Measurements from ENCODE around the gene SACM1L.
A peak's percentile ranks its signal among the peaks of the same experiment; 100 is the strongest.
"Not testable (repeated sequence)": the region's sequence is repeated elsewhere in the genome, so short reads cannot be mapped to it uniquely, and the experiment has no call there.

Gene SACM1L

DNA sequence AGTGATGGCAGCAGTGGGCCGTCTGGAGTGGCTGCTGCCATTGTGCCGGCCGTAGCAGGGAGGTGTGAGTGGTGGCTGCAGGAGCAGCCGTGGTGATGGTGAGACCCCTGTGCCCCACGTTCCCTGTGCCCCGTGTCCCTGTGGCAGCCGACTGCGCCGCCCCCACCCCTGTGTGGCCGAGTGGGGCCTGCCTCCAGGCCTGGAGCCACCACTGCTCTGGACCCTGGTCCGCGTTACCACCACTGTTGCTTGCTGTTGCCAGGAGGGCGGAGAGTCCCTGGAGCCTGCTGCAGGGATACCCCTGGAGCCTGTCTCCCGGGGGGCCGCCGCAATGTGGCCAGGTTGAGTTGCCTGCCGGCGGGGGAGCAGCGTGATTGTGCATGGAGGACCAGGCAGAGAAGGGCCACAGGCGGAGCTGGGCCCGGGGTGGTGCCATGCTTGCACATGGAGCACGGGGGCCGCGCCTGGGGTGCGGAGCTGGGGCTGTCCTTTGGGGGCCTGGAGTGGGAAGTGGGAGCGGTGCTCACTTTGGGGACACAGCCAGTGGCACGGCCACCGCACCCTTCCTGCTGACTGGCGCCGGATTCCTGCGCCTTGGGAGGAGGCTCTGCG, 57.1 kb downstream of the SACM1L start:
- no peak for DNase-seq

DNA sequence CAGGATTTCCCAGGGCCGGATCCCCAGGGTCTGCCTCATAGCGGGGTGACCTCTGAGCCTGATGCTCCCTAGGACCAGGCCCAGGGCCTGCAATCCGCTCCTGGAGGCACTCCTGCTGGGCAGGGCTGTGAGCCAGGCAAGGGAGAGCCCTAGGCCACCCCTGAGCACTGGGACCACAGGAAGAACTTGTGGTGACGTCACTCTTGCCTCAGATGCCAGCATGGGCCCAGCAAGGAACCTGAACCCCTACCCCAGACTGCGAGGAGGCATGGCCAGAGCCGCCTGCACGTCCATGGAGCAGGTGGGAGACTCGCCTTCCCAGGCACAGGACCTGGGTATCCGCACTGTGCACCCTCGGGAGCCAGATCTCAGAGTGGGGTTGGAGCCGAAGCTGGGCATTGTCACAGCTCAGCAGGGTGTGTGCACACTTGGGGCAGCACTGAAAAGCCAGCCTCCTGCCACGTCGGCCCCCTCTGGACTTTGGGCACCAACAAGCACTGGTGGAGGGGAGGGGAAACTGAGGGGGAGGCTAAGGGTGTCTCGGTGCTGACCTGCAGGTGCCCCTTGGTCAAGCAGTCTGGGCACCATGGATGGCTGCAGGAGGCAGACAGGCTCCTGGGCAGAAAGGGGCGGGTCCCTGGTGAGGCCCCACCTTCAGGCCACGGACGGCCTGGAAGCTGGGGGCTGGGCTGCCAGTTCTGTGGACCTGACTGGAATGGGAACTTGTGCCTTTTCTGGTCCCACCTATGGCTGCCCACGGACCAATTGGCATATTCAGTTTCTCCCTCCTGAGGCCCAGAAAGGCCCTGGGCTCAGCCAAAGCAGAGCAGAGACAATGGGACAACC, 57.8 kb downstream of the SACM1L start:
- no peak for DNase-seq

DNA sequence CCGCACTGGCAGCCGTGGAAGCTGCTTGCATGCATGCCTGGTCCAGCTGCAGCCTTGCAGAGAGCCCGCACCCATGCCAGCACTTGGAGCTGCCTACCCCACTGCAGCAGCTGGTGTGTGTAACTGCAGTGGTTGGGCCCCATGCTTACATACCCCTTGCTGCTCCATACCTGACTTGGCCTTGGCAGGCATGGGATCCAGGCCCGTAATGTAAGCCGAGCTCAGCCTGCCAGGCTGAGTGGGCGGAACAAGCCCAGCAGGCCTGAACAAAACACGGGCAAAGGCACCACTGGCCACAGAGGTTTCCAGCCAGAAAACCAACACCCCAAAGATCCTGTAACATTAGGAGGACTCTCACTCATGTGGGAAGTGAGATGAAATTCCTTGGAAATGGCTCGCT, 58.9 kb downstream of the SACM1L start:
- no peak for DNase-seq

DNA sequence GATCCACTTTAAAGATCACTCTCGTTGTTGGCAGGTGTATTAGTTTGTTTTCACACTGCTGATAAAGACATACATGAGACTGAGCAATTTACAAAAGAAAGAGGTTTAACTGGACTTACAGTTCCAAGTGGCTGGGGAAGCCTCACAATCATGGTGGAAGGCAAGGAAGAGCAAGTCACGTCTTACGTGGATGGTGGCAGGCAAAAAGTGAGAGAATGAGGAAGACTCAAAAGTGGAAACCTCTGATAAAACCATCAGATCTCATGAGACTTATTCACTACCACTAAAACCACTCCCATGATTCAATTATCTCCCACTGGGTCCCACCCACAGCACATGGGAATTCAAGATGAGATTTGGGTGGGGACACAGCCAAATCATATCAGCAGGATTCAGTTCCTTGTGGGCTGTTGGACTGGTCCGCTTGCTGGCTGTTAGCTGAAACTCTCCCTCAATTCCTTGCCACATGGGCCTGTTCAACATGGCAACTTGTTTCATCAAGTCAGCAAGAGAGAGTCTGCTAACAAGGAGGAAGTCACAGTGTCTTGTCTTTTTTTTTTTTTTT, 59.9 kb downstream of the SACM1L start:
- not testable (repeated sequence) for DNase-seq

DNA sequence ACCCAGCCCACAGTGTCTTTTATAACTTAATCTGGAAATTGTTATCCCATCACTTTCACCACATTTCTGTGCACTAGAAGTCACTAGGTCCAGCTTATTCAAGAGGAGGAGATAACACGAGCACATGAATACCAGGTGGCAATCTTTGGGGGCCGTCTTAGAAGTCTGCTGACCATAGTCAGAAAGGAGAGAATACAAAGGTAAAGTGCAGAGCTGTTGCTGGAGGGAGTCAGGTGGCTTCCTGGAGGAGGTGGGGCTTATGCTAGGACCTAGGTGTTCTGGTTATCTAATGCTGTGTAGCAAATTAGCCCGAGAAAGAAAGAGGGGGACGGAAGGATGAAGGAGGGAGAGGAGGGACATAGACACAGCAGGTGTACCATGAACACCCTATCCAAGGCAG, 60.7 kb downstream of the SACM1L start:
- DNase-seq = no peak

DNA sequence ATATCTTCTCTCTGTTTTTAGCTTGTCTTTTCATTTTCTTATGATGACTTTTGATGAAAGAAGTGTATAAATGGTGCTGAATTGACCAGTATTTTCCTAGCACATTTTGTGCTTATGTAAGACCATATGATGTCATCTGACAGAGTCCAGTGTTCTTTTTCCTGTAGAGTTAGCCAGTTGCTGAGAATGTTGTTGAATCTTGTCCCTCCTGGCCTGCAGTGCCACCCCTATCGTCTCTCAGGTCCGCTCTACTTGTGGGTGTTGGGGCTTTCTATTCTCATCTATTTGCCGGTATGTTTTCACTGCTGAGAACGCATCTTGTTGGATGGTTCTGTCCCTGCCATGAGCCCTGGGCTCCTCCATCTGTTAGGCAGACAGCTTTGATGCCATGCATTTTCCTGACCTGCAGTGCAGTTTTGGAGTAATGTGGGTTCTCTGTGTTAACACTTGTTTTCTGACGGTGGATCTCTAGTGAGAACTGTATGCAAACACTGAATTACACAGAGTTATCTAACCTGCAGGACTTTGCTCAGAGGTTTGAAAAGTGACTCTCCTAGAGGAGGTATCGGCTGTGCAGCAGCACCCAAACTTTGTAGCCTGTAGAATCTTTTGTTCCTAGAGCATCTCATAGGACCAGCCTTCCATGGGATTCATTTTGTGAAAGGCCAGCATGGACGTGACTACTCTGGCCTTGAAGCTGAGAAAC, 62.5 kb downstream of the SACM1L start:
- DNase-seq = peak in 1 of 2 experiments; percentile 23

DNA sequence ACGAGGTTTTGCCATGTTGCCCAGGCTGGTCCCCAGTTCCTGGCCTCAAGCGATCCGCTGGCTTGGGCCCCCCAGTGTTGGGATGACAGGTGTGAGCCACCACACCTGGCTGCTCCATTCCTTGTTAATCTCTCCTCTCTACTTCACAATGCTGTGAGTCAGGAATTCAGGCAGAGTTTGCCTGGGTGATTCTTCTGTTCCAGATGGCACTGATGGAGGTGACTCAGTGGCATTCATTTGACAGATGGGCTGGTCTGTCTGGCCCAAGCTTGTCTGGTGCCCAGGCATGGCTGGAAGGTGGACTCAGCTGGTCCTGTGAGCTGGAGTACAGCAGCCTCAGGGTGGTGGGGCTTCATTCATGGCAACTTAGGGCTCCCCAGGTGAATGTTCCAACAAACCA, 63.9 kb downstream of the SACM1L start:
- no peak for DNase-seq

DNA sequence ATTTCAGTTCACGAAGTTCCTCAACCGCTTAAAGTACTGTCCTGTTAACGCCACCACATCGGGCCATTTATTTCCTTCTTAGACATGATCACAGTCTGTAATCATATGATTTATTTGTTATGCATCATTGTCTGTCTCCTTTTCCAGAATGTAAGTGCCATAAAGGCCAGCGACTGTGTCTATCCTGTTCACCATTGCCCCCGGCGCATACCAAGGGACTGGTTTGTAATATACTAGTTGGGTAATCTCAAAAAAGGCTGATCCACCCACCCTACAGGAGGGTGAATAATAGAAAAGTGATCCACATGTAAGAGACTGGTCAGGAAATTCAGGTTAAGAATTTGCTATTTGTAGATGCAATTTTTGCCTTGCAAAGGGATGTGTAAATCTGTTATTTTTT, 65.3 kb downstream of the SACM1L start:
- no peak for DNase-seq

DNA sequence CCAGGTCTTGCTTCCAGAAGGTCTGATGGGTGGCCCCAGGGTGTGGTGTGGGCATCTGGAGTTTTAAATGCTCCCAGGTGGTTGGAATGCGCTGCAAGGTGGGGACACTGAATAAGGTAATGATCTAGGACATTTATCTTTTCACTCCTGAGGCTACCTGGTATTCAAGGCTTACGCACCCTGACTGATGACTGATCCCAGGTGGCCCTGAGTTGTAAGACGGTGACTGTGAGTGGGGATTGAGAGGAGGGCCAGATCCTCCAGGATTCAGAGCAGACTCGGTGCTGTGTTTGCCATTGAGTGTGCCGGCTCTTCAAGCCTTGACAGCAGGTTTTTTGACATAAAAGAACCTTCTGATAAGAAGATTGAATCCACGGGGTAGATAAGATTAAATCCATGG, 66.9 kb downstream of the SACM1L start:
- no peak for DNase-seq

DNA sequence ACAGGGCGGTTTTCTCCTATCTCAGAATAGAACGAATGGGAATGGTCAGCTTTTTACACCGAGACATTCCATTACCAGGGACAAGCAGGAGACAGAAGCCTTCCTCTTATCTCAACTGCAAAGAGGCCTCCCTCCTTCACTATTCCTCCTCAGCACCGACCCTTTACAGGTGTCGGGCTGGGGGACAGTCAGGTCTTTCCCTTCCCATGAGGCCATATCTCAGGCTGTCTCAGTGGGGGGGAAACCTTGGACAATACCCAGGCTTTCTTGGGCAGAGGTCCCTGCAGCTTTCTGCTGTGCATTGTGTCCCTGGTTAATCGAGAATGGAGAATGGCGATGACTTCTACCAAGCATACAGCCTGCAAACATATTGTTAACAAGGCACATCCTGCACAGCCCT, 67.9 kb downstream of the SACM1L start:
- not testable (repeated sequence) for DNase-seq

DNA sequence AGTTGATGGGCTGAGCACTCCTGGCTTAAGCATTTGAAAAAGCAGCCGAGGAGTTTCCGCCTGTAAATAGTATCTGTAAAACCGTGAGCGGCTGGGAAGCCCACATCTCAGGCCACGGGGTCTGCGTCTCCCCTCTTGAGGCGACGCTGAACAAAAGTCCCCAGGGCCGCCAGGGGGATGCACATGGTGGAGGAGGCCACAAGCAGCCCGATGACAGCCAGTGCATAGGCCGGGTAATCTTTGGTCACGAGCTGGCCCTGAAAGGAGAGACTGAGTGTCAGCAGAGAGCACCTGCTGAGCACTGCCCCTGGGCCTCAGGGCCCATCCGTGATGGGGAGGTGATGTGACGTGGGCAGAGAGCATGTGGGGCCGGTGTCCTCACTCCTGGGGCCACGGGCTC, 69.7 kb downstream of the SACM1L start:
- DNase-seq = no peak

DNA sequence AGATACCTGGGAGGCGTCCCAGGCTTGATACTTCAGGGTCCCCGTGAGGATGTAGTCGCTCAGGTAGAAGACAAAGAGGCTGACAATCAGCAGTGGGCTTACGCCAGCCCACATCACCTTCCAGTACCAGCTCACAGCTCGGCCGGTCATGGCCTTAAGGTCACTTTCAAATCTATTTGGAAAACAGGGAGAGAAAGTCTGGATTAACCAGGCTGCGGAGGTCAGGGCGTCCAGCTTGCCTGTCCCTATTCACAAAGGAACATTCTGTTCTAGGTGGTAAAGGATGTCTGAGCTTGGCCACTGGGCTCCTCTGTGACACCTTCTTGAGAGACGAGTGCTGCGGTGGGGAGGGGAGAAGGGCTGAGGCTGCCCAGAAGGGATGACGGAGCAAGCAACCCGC, 70.7 kb downstream of the SACM1L start:
- no peak for DNase-seq

DNA sequence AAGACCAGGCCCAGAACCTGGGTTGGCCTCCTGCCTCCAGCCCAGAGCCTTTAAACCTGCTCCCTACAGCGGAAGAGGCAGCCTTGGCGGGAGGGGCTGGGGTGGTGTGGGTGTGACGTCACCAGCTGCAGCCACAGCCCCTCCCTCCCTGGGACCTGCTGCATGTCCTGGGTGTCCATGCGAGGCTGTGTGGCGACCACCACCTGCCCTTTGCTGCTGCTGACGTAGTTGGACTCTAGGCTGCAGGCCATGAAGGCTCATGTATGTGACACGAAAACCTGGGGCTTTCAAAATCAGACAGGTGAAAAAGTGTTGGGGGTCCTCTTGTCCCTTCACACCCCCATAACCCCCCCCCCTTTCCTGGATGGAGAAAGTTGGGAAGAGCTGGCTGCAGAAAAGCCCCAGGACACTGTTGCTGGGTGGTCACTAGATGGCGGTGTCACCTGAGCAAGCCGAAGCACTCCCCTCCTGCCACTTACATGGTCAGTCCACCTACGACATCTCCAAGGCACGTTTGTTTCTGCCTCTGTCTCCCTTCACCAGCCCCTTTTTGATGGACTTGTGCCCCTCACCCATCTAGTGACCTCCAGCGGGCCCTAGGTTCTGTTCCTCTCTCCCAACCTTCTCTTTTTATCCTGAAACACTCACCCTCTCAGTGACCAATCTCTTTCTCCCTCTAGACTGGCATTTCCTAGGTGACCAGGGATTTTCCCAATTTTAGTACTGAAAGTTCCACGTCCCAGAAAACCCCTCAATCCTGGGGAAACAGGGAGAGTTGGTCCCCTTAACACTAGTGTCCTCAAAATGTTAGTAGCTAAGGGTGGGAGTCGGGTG, 71.9 kb downstream of the SACM1L start:
- no peak for DNase-seq

DNA sequence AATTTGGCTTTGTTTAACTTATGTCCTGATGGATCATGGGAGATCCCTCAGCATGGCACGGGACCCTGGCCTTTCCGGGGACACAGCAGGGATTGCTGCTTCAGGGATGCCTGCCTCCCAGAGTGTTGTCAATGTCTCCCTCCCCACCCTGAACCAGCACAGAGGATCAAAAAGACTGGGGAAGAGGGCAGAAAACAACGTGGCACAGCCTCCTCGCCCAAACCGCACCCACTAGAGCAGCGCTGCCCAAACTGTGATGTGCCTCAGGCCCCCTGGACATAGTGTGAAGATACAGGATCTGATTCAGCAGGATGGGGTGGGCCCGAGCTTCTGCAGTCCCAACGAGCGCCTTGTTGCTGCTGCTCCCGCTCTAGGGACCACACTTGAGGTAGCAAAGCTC, 72.6 kb downstream of the SACM1L start:
- no peak for DNase-seq

DNA sequence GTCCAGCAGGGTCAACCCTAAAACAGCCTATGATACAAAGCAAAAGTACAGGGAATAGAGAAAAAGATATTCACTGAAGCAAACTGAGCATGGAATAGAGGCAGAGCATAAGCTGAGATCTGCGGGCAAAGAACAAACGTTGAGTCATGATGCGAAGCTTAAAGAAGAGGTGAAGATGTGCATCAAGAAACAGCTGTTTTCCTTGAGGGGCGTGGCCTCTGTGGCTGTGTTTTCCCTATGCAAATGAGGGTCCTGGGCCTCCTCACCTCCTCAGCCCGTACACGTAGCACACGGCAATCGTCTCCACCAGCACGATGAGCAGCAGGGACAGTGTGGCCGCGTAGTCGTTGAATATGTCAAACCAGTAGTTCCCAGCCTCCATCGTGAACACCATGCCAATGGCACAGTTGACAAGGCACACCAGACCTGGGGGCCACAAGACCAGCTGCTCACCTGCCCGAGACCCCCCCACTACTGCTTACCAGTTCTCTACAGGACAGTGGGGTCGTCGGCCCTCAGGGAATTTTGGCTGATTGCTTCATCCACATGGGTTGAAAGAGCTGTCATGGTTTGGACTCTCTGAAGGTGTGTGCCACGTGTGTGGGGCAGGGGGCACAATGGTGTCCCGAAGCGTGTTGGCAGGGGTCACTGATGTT, 73.6 kb downstream of the SACM1L start:
- no peak for DNase-seq

DNA sequence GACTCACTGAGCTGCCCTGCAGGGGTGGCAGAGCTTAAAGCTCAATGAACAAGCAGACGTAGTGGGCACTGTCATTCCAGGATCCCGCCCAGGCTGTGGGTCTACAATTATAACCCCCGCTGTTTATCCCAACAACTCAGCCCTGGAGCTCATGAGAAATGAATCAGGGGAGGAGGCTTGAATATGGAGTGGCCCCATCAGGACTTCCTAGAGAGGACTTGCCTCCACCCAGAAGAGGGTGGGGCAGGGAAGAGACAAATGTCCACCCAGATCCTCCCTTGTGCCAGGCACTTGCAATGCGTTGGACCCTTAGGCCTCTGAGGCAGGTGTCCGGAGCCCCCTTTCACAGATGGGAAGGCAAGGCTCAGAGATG, 74.1 kb downstream of the SACM1L start:
- DNase-seq = no peak

DNA sequence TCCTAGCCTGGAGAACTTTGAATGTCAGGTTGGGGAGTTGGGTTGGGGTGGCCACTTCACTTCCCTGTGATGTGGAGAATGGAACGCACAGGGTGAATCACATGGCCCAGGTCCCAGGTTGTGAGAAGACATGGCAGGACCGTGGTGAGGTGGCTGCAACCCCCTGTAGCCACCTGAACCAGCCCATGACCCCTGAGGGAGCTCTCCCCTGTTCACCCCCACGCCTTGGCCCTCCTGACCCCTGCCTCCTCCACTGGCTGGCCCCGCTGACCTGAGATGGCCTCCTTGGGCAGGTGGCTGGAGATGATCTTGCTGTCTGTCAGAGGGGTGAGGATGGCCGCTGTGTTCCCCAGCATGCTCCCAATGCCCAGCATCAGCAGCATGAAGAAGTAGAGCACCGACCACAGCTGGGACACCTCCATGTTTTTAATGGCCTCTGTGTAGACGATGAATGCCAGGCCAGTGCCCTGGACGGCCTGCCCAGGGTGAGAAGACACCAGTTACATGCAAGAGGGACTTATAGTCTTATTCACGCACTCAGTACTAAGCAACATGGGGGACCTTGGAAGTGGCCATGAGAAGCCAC, 76.2 kb downstream of the SACM1L start:
- no peak for DNase-seq

DNA sequence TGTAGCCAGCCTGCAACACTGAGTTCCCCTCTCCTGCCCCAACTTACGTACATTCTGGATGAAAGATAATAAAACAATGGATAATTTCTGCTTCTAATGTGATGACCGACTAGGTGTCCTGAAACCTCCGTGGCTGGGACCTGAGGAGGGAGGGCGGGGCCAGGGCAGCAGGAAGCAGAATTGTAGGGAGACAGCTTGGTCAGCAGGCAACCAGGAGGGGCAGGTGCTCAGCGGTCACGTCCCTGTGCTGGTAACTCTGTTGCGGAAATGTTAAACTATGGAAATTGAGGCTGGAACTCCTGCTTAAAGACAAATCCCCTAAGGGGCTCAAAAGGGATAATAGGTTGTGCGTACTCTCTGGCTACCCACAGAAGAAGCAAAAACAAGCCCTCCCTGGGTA, 76.8 kb downstream of the SACM1L start:
- DNase-seq = no peak

DNA sequence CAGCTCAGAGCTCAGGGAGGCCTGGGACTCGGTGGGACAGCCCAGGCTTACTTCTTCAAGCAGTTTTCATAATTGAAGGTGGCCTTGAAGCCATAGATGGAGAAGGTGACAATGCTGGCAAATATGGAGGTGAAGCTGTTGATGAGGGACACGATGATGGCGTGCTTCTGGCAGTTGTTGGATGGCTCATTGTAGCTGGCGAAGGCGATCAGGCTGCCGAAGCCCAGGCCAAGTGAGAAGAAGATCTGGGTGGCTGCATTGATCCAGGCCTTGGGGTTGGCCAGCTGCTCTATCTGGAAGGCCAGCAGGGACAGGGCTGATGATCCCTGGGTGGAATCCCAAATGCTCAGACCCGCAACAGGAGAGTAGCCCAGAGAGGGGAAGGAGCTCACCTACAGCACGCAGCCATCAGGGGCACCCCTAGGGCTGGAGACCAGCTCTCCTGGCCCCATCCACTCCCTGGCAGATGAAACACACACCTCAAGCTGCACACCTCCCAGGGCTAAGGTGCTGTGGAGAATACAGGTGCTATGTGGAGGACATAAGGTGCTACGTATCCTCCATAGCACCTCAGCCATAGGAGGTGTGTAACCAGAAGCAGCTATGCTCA, 82.1 kb downstream of the SACM1L start:
- DNase-seq = no peak

DNA sequence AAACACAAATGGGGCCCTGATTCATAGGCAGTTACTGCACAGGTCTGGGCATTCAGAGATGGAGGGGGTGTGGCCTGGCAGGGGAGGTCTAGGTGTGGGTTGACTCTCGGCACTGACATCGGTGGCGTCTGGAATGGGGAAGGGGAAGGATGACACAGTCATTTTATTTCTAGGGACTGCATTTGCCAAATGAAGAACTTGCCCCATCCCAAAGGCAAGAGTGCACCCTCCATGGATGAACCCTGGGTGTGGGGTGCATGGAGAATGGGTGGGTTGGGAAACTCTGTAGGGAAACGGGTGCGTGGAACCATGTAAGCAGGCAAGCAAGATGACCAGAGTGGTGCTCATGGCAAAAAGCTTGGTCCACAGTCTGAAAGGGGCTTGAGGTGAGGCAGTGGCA, 82.6 kb downstream of the SACM1L start:
- no peak for DNase-seq

DNA sequence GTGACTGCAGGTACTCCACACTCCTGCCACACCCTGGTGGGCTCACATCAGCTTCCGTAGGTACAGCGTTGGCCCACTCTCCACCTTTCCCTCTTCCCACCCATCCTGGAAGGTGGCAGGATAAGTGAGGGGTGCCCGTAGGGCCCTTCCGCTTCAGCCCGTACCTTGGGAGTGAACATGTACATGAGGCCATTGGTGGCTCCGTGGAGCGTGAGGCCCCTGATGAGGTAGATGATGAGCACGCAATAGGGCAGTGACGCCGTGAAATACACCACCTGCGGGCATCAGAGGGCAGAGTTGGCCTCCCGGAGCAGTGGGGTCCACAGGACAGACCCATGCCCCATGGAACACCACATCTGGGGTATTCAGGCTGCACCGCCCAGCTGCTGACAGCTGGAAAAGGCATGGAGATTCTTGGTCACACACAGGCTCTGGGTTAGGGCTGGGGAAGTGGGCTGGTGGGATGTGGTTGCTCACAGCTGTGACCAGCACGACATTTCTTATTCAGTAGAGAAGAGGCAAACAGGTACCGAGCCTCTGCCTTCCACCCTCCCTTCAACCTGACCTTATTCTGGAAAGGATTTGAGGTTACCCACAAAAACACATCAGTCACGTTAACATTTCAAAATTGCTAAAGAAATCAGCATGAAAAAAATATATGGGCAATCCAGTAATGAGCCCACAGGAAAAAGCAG, 83.3 kb downstream of the SACM1L start:
- no peak for DNase-seq

Data from cerebellar nuclear complex (tissue), 1 donor.